OCI-LY1 (cell line): Measurements from ENCODE around the gene SAT2.

Source experiments
- CTCF ChIP-seq: fragments of 200-600 bp; sonication (generic), shearing (Covaris generic); IDR thresholded peaks from 2 replicates; pipeline ENCODE4 v1.5.1; 2017; ENCODE audit warnings: mild to moderate bottlenecking, antibody characterized with exemption, low read length, moderate library complexity, mixed read lengths
- EZH2 ChIP-seq: fragments of 200-600 bp; sonication (generic), shearing (Covaris generic); IDR thresholded peaks from 2 replicates; pipeline ENCODE4 v1.8.0; 2017; ENCODE audit warnings: borderline replicate concordance, mixed run types, mild to moderate bottlenecking, antibody characterized with exemption, low read length, moderate library complexity, mixed read lengths

- TF ChIP-seq CTCF (no peak), EZH2 (no peak)
These were observed 9.0 kb downstream of the SAT2 start for GRCh38 chr17:7618608-7619007.
